Lower leg skin (tissue), 4 donors: ENCODE results near the gene TBC1D7. TPM values are rescaled to one million over a fixed set of nuclear protein-coding genes. Genes with fewer than 3 reads are reported as not detected.

Experiments used
- DNase-seq, 2 donors: peaks; one replicate each; pipeline ENCODE4 v3.0.0-alpha.2; 2019; ENCODE audit warnings: low spot score in 2 of 2
- H3K4me3 ChIP-seq: fragments of 200-600 bp; sonication (generic); 2 replicates; pipeline ENCODE4 v1.5.1; 2017; ENCODE audit warnings: mild to moderate bottlenecking, low read depth; ENCODE audit not compliant: poor library complexity, severe bottlenecking
- CTCF ChIP-seq, 3 donors: fragments of 450-650 bp; IDR thresholded peaks; one replicate each; pipeline ENCODE4 v1.5.1; 2016; ENCODE audit warnings: antibody characterized with exemption in 3 of 3, mild to moderate bottlenecking in 3 of 3, moderate library complexity in 2 of 3
- POLR2A ChIP-seq, 2 donors: fragments of 450-650 bp; IDR thresholded peaks; one replicate each; pipeline ENCODE4 v1.6.1; 2016 to 2017; ENCODE audit warnings: antibody characterized with exemption in 2 of 2, mild to moderate bottlenecking in 1 of 2, moderate library complexity in 1 of 2
- WGBS, 2 donors: methylation state at CpG; one replicate each; pipeline ENCODE4 v1.1.5; 2018; 5-methylcytosine and 5-hydroxymethylcytosine counted together
- intact Hi-C: fragments of 100-400 bp; cut with DNase I; formaldehyde crosslinking; loops from one replicate; pipeline ENCODE4 v1.15.0; 2023; ENCODE audit warnings: low total_unique reads
- total RNA-seq, 4 donors: library from RNA; depleted of rRNA; stranded (reverse); fragments of >200 nt; gene quantifications; one replicate each; pipeline ENCODE4 v1.1.0, GENCODE V29; 2016

TBC1D7 gene
- total RNA-seq, 4 donors from 2014 or later = 8.2 to 15.7 (median 14.3) TPM

GRCh38 chr6:13308332-13308731 is 20.0 kb downstream of the TBC1D7 start:
- no peak overlapping the region for H3K4me3 ChIP-seq
- WGBS, 2 donors = 96 to 100% methylated on average over 1 of the region's 1 CpG
- intact Hi-C loops = no loop called here
- no peak for TF ChIP-seq POLR2A (IDR thresholded peaks at IDR 0.05)
- TF ChIP-seq CTCF (IDR thresholded peaks at IDR 0.05) = no peak
- no peak for DNase-seq

GRCh38 chr6:13307508-13307995 is 20.8 kb downstream of the TBC1D7 start:
- 80 to 83% methylated on average over 7 of the region's 7 CpGs for WGBS, 2 donors
- no peak overlapping the region for H3K4me3 ChIP-seq
- no peak for DNase-seq
- TF ChIP-seq POLR2A (IDR thresholded peaks at IDR 0.05) = no peak
- no peak for TF ChIP-seq CTCF (IDR thresholded peaks at IDR 0.05)
- intact Hi-C loops = no loop called here

GRCh38 chr6:13305791-13306190 is 22.5 kb downstream of the TBC1D7 start:
- no peak for DNase-seq
- no peak for TF ChIP-seq POLR2A (IDR thresholded peaks at IDR 0.05)
- TF ChIP-seq CTCF (IDR thresholded peaks at IDR 0.05) = no peak
- intact Hi-C loops = no loop called here
- WGBS, 2 donors = 90 to 96% methylated on average over 1 of the region's 1 CpG
- H3K4me3 ChIP-seq = no peak overlapping the region

GRCh38 chr6:13305288-13305687 is 23.0 kb downstream of the TBC1D7 start:
- DNase-seq = no peak
- no peak overlapping the region for H3K4me3 ChIP-seq
- 72 to 97% methylated on average over 4 of the region's 4 CpGs for WGBS, 2 donors
- intact Hi-C loops = no loop called here
- TF ChIP-seq POLR2A (IDR thresholded peaks at IDR 0.05) (no peak), CTCF (IDR thresholded peaks at IDR 0.05) (no peak)

GRCh38 chr6:13304580-13305260 is 23.6 kb downstream of the TBC1D7 start:
- TF ChIP-seq POLR2A (IDR thresholded peaks at IDR 0.05) = no peak
- TF ChIP-seq CTCF (IDR thresholded peaks at IDR 0.05) = no peak
- DNase-seq = peak in 1 of 2 donors; percentile 67
- intact Hi-C loops = no loop called here
- 67 to 89% methylated on average over 11 of the region's 11 CpGs for WGBS, 2 donors
- no peak overlapping the region for H3K4me3 ChIP-seq

GRCh38 chr6:13304101-13304500 is 24.2 kb downstream of the TBC1D7 start:
- no peak for DNase-seq
- 78 to 79% methylated on average over 6 of the region's 6 CpGs for WGBS, 2 donors

More at GRCh38 chr6:13304101-13304500, 24.2 kb downstream of the TBC1D7 start:
- H3K4me3 ChIP-seq = no peak overlapping the region
- intact Hi-C loops = no loop called here
- TF ChIP-seq POLR2A (IDR thresholded peaks at IDR 0.05) = no peak
- TF ChIP-seq CTCF (IDR thresholded peaks at IDR 0.05) = no peak
